HG02571 (cell line): ENCODE measurements around the gene MVD.
"Not testable (repeated sequence)": the region's sequence is repeated elsewhere in the genome, so short reads cannot be mapped to it uniquely, and the experiment has no call there.

Experiments
- ATAC-seq: cut with Tn5 transposase; IDR thresholded peaks from one replicate; pipeline ENCODE4 v1.9.1; 2021; ENCODE audit warnings: mild to moderate bottlenecking, moderate library complexity; ENCODE audit not compliant: unreplicated experiment

The MVD gene

DNA sequence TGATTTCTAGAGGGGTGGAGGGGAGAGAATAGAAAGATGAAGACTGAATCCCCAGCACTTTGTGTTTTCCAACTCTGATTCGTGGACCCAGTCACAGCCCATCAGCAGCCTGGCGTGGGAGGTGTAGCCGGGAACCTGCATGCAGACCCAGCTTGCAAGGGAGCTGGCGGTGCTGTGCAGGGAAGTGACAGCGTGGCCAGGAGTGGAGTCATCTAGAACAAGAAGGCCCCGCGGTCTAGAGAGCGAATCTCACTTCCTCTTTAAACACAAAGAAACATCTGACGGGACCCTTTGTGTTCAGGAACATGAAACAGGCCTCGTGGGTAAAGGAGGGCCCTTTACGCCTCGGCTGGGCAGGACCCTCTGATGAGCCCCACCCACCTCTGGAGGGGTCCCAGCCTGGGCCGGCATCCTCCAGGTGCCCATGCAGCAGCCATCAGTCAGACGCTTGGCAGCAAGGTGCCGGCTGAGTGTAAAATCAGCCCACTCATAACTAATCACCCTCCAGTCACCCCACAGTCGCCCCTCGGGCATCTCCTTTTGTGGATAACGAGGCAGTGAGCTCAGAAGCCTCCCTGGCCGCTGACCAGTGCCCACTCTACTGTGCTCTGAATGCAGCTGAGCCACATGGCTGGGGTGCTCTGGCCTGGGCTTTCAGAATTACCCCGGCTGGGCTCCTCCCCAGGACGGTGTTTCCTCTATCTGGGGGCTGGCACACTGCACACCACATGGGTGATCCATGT lies 19.0 kb upstream of the MVD start:
- ATAC-seq, result peak; percentile 48

DNA sequence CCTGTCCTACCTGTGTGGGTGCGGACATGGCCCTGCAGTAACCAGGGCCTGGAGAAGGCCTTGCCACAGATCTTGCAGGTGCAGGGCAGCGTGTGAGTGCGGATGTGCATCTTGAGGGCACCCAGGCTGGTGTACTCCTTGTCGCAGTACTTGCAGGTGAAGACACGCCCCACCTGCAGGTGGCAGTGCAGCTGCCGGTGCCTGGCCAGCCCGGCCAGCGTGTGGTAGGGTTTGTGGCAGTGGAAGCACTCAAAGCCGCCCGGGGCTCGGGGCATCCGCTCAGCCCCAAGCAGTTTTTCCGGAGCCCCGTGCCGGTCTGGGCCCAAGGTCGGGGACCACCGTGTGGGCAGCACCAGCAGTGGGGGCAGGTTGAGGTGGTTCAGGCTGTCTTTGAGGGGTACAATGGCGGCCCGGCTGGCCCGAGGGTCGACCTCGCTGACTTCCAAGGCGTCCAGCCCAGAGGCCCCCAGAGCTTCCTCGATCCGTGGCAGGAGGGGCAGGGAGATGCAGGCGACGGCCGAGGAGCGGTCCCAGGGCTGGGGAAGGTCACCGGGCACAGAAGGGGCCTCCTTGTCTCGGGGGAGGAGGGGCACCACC lies 18.3 kb upstream of the MVD start:
- ATAC-seq, result no peak

DNA sequence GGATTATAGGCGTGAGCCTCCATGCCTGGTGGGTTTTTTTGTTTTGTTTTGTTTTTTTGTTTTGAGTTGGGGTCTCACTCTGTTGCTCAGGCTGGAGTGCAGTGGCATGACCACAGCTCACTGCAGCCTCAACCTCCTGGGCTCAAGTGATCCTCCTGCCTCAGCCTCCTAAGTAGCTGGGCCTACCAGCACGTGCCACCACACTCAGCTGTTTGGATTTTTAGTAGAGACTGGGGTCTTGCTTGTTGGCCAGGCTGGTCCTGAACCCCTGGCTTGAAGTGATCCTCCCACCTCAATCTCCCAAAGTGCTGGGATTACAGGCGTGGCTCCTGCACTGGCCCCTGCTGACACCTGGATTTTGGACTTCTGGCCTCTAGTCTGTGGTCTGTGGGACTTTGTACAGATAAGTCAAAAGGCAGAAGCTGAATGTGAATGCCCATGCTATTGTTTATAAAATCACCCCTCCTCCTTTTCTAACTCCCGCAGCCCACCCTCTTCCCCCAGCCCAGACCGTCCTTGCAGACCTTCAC lies 17.7 kb upstream of the MVD start:
- no peak for ATAC-seq

DNA sequence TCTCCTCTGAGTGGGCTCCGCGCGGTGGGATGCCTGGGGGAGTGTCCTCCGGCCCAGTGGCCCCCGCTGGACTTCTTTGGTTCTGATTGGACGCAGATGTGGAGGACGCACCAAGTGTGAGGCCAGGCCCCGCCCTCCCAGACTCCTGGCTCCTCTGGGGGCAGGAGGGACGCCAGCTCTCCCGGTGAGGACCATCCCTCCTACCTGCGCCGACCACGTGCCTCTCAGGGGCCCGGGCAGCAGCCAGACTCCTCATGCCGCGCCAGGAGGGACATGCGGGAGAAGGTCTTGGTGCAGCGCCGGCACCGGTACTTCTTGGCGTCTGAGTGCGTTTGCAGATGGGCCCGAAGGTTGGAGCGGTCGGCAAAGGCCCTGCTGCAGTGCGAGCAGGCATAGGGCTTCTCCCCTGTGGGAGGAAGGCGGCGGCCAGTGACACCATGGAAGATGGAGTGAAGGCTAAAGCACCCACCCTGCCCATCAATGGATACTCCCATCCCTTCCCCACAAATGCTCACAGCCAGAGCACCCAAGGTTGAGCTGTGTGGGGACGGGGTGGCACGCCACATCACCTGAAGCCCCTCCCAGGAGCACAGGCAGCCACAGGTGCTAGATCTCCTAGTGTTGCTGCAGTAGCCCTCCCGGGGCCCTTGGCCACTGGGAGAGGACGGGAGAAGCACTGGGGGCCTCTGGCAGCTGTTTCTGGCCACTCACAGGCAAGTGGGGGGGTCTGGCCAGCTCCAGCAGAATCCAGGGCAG lies 15.5 kb upstream of the MVD start:
- no peak for ATAC-seq

DNA sequence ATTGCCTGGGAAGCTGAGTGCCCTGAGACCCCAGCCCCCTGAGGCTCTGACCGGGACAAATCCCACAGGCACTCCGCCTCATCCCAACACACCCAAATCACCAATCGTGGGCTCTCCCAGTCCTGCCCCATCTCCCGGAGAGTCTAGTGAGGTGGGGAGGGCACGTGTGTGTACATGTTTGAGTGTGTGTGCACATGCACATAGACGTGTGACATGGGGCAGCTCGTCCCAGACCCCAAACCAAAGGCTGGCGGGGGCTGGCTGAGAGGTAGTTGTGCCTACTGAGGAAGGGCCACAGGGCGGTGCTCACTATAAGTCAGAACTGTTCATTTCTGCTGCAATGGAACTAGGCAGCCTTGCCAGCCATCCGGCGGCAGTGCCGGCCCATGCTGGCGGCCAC lies 14.8 kb upstream of the MVD start:
- ATAC-seq, result no peak

DNA sequence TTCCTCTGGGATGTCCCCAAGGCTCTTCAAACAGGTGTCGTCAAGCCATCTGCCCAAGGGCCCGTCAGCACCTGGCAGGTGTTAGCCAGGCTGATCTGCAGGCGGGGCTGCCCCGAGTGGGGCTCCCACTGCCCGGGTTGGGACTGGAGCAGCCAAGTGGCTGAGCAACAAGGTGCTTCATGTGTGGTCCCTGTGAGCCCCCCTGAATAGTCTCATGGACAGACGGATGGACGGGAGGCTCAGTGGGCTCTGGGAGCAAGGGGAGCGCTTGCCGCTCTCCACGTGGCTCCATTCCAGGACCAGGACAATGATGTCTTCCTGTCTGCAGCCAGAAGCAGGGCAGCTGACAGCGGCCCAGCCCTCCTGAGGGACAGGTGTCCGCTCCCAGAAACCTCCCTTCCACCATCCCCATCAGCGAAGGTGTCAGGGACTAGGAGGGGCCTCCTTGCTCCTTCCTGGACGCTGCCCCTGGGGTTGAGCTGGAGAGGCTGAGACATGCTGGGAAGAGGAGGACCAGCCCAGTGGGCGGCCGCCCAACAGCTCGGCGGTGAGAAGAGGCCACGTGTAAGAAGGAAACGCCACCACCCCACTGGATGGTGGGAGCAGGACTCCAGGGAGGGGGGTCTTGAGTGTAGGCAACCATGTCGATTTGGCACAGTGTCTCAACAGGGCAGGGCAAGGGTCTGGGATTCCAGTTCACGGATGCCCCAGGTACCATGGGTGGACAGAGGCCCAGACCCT lies 13.8 kb upstream of the MVD start:
- ATAC-seq, result no peak

DNA sequence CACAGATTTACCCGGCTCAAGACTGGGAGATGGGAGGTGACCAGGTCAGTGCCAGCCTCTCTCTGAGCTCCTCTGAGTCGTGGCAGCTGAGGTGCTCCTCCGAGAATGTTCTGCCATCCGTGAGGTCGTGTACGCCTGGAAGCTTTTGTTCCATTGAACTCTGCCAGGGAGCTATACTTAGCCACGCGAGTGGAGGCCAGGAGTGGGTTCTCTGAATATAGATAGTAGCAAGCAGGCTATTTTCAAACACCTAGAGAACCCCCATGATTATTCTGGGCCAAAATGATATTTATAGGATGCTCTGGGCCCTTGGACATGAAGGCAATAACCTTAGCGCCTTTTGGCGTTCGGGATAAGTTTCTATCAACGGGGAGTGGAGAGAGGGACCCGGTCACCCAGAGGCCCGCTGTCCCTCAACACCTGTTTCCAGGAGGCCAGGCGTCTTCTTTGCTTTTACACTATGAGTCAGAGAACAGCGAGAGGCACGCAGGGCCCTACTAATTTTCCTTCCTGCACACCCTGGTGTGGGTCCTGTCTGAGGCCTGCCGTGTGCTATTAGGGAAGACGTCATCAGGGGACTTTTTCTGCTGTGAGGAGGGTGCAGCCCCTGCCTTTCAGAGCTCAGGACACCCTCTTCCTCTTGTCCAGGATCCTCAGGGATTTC lies 11.0 kb upstream of the MVD start:
- no peak for ATAC-seq

DNA sequence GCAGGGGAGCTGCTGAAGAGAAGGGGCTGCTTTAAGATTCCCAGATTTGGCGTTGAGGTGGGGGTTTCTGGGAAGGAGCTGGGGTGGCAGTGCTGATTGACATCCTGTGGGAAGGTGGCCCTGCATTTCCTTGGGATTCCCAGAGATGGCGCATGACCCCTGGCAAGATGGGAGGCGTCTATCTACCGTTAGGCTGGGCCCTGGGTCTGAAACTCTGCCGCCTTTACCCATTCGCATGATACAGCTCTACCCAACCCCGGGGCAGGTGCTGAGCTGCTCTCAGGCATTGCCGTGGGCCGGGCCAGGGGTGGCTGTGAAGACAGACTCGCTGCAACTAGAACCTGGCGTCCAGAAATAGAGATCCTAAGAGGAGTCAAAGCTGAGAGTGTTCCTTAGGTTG lies 9.9 kb upstream of the MVD start:
- no peak for ATAC-seq

DNA sequence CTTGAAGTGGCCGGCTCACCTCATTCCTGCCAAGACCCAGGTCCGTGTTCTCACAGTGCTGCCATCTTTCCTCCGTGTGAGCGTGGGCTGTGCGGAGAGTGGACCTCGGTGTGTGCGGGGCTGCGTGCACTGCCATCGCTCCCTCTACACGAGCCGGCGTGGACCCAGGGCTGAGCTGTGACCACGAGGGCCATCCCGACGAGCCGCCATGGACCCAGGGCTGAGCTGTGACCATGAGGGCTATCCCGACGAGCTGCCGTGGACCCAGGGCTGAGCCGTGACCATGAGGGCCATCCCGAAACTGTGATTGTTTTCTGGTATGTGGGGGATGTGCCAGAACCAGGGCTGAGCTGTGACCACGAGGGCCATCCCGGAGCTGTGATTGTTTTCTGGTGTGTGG lies 8.9 kb upstream of the MVD start:
- no peak for ATAC-seq

DNA sequence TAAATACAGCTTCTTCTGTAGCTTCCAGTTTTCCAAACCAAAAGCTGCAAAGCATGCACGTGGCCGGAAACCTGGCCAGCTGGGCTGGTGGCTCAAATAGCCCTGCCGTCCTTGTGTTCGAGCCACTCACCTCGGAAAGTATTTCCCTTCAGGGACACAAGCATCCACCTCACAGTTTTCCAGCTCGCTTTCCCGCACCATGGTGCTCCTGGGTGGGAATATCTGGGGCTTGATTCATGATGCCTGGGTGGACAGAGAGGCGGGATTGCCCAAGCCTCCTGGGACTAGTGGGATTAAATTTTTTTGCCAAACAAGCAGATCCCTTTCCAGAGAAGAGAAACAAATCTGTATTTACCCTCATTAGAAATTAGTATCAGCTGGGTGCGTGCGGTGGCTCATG lies 7.1 kb upstream of the MVD start:
- ATAC-seq, result no peak

DNA sequence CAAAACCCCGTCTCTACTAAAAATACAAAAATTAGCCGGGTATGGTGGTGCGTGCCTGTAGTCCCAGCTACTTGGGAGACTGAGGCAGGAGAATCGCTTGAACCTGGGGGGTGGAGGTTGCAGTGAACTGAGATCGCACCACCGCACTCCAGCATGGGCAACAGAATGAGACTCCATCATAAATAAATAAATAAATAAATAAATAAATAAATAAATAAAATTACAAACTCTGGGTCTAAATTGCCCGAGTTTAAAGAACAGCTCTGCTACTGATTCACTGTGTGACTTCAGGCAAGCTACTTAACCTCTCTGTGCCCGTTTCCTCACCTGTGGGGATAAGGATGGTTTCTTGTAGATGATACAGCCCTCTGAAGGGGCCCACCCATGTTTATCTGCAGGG lies 6.6 kb upstream of the MVD start:
- ATAC-seq, result not testable (repeated sequence)

DNA sequence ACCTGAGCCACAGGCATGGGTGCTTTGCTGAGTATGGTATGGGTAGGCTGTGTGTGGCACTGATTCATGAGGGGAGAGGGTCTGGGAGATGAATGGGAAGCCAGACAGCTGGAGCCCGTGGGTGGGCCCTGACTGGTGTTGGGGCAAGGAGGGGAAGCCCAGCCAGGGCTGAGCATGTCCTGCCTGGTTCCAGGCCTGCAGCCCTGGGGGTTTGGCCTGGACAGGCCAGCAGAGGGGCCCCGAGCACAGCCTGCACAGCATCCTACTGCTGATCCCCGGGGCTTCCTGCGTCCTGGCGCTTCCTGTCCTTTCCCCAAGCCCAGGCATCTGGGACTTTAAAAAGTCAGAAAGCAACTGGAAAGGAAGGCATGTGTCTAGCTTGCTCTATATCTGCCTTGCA lies 4.6 kb upstream of the MVD start:
- ATAC-seq, result no peak

DNA sequence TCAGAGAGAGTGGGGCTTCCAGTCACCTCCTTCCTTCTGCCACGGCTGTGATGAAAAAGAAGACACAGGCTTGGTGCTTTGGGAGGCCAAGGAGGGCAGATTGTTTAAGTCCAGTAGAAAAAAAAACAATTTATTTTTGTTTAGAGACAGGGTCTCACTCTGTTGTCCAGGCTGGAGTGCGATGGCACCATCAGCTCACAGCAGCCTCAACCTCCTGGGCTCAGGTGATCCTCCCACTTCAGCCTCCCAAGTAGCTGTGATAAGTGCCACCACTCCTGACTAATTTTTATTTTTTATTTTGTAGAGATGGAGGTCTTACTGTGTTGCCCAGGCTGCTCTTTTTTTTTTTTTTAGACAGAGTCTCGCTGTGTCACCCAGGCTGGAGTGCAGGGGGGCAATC lies 2.7 kb upstream of the MVD start:
- no peak for ATAC-seq

DNA sequence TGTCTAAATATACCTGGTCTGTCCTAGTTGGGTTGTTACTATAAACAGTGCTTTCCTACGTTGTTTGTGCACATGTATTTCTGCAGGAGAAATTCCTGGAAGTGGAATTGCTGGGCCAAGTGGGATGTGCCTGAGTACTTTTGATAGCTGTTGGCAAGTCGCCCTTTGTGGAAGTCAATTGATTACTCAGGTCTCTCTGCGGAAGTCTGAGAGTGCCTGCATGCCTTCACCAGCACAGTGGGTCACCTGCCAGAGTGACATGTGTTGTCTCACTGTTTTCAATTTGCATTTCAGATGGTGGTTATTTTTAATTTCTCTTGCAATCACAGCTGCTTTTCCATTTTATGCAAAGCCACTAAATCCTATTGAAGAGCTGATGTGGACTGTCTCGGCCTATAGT lies 2.3 kb upstream of the MVD start:
- ATAC-seq, result no peak

DNA sequence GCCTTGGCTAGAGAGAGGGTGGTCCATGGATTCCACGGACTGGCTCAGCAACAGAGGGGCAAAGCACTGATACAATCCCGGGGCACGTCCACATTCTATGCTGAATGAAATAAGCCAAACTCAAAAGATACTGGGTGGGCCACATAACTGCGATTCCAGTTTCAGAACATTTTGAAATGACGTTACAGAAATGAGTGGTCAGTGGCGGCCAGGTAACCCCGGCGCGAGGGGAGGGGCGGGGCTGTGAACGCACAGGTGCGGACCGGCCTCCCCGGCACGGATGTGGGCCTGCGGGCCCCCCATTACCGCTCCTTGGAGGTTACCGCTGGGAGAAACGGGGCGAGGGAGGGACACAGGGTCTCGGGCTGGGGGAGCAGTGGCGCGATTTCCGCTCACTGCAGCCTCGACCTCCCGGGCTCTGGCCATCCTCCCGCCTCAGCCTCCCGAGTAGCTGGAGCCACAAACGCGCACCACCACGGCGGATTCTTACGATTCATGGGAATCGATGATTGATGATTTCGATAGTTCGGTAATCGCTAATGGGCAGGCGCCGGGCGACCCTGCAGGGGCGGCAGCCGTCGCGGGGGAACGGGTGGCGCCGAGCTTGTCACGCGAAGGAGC lies 559 bp downstream of the MVD start:
- no peak for ATAC-seq

DNA sequence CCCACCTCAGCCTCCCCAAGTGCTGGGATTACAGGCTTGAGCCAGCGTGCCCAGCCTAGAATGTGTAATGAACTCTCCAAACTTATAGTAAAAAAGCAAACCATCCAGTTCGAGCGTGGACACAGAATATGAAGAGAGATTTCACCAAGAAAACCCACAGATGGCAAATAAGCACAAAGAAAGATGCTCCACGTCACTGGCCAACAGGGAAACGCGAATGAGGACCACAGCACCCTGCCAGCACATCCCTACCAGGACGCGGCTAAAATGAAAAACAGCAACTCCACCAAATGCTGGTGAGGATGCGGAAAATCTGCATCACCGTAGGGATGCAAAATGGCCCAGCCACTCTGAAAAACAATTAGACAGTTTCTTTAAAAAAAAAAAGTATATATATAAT lies 1.4 kb downstream of the MVD start:
- ATAC-seq, result no peak

DNA sequence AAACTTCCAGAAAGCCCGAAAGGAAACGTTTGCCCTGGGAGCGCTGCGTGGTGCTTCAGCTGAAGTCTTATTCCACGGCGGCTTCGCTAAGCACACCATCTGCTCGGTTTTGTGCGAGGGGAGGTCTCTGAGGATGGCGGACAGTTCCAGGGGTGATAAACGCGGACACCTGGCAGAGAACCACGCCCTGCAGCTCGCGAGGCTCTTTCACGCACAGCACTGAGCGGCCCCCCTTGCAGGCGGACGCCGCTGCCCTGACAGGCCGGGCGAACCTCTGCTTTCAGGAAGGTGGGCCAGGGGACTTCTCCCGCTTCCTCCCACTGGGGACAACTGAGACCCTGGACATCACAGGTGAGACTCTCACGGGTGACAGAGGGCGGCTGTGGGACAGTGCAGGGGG lies 3.7 kb downstream of the MVD start:
- ATAC-seq, result no peak

DNA sequence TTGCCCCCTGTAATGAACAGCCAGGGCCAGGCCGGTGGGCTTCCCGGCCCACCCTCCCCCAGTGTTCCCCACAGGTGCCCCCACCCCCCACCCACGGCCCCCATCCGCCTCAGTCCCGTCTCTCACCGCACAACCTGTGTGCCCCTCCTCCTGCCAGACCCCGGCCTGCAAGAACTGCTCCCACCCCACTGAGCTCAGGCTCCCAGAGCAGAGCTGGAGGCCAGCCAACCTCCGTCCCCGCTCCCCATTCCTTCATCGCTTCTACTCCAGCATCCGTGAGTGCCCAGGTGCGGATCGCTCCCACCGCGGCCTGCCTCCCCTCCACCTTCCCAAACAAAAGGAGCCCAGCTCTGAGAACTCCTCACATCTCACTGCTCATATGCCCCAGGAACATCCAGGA lies 4.2 kb downstream of the MVD start:
- no peak for ATAC-seq

DNA sequence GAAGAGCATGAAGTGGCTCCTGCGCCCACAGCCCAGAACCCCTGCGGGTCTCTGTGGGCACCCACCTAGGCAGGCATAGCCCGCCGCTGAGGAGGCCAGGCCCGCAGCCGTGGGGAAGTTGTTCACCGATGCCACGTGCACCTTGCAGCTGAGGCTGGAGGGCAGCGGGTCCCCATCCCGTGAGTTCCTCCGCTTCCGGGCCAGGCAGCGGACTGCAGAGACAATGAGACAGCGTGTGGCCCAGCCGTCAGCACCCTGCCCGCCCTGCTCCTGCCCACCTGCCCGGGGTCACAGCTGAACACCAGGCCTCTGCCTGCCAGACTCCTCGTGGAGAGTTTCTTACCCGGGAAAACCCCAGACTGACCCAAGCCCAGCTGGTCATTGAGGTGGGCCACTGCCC lies 5.5 kb downstream of the MVD start:
- ATAC-seq, result no peak

DNA sequence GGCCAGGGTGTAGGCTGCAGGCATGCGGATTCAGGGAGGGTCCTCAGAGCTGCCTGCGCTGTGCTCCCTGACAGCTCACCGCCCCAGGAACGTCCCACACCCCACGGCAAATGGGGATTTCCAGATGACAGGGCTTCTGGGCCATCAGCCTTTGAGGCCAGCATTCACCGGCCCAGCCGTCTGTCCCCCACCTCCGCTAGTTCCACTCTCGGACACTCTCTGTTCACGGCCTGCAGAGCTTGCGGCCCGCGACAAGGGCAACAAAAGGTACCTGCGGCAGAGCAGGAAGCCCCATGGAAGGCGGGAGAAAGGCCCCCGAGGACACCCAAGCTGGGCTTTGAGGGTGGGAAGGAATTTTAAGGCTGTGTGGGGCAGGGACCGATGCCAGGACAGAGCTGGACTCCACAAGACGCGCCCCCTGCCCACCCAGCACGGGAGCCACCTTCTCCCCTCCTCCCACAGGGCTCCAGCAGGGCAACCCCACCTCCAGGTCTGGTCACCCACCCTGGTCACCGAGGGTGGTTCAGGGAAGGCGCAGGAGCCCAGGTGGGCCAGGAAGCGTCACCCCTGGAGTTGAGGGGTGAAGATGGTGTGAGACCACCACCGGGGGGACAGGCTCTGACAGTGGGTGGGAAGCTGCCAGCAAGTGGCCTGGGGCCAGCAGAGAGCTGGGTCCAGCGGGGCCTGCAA lies 6.5 kb downstream of the MVD start:
- no peak for ATAC-seq
